A673 (cell line): Measurements from ENCODE around the gene SLC5A7. TPM values are rescaled to one million over a fixed set of nuclear protein-coding genes. Genes with fewer than 3 reads are reported as not detected.

Source experiments
- BruUV-seq: library from RNA; stranded (reverse); fragments of 400-500 nt; replicated peaks from 2 replicates; lab custom pipeline; 2021; lab: Mats Ljungman, UMichigan
- CTCF ChIA-PET: fragments of 300-600 bp; sonication (Branson Sonifier 250); formaldehyde crosslinking; loops from one replicate; lab custom pipeline; 2022; ENCODE audit warnings: antibody characterized with exemption; lab: Charles Lee
- POLR2A ChIA-PET: fragments of 300-600 bp; sonication (Branson Sonifier 250); formaldehyde crosslinking; loops from one replicate; lab custom pipeline; 2022; ENCODE audit warnings: antibody characterized with exemption; ENCODE audit not compliant: low non-redundant PET; lab: Charles Lee
- DNase-seq: peaks from one replicate; pipeline ENCODE4 v3.0.0-alpha.2; 2015; ENCODE audit warnings: low spot score
- H3K27ac ChIP-seq: fragments of 200-600 bp; sonication (generic); 2 replicates; pipeline ENCODE4 v1.5.1; 2016; ENCODE audit warnings: mixed run types, low read depth, mild to moderate bottlenecking, mixed read lengths, antibody characterized with exemption, low read length; ENCODE audit not compliant: poor library complexity, severe bottlenecking
- H3K27me3 ChIP-seq: fragments of 200-600 bp; sonication (generic); replicated peaks from 2 replicates; pipeline ENCODE4 v1.6.1; 2017; ENCODE audit warnings: mixed run types, low read depth, mild to moderate bottlenecking, mixed read lengths, antibody characterized with exemption, low read length; ENCODE audit not compliant: insufficient read depth, poor library complexity
- H3K36me3 ChIP-seq: fragments of 200-600 bp; sonication (generic); 2 replicates; pipeline ENCODE4 v1.6.1; 2016; ENCODE audit warnings: mixed run types, mild to moderate bottlenecking, mixed read lengths, antibody characterized with exemption, low read length; ENCODE audit not compliant: insufficient read depth, poor library complexity, severe bottlenecking
- H3K4me1 ChIP-seq: fragments of 200-600 bp; sonication (generic); 2 replicates; pipeline ENCODE4 v1.6.1; 2017; ENCODE audit warnings: mixed run types, mild to moderate bottlenecking, mixed read lengths, antibody characterized with exemption, low read length; ENCODE audit not compliant: insufficient read depth, poor library complexity, severe bottlenecking
- H3K4me3 ChIP-seq: fragments of 200-600 bp; sonication (generic); 2 replicates; pipeline ENCODE4 v1.5.1; 2016; ENCODE audit warnings: low read depth, mixed run types, mild to moderate bottlenecking, mixed read lengths, low read length; ENCODE audit not compliant: poor library complexity, severe bottlenecking
- H3K9me3 ChIP-seq: fragments of 200-600 bp; sonication (generic); 2 replicates; pipeline ENCODE4 v1.6.1; 2016; ENCODE audit warnings: mixed run types, low read depth, mild to moderate bottlenecking, mixed read lengths, antibody characterized with exemption, low read length; ENCODE audit not compliant: poor library complexity, severe bottlenecking
- EZH2 ChIP-seq: fragments of 200-600 bp; sonication (generic); IDR thresholded peaks from 2 replicates; pipeline ENCODE4 v1.6.1; 2017; ENCODE audit warnings: borderline replicate concordance, low read depth, mild to moderate bottlenecking, mixed read lengths, antibody characterized with exemption, low read length; ENCODE audit not compliant: poor library complexity, severe bottlenecking
- intact Hi-C: fragments of 100-400 bp; cut with micrococcal nuclease; formaldehyde crosslinking; loops from one replicate; pipeline ENCODE4 v1.10.0; 2022; ENCODE audit not compliant: unreplicated experiment
- total RNA-seq: library from RNA; stranded (reverse); gene quantifications from 2 replicates; pipeline ENCODE4 v1.2.3, GENCODE V29; 2021
- TF ChIP-seq, protein P1 (sequence below): fragments of 300-800, 200-600 bp; sonication (generic); conservative IDR thresholded peaks from 2 replicates; pipeline ENCODE4 v1.5.1; 2017; ENCODE audit warnings: low read depth, mild to moderate bottlenecking, antibody characterized with exemption, low read length, moderate library complexity, mixed read lengths

The SLC5A7 gene
- total RNA-seq, 1 experiment from 2014 or later: not detected

DNA sequence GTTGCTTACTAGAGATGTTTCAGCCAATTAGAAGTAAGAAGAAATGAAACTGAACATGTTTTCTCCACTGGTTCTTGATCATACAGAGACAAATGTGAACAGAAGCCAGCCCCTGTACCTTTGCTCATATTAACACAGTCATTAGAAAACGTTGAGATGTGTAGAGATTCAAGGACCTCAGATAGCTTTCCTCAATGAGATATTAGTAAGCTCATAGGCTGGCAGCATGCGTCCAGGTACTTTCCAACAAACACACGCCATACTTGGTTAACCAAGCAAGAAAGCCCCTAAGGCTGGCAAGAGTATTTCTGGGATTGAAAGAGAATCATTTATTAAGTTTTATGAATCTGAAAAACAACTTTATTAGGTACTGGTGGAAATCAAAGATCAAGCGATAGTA lies 37.5 kb downstream of the SLC5A7 start:
- intact Hi-C loops: no loop called here
- no peaks in the 10 kb centered on the region for H3K9me3 ChIP-seq
- H3K27ac ChIP-seq: no peak overlapping the region
- CTCF ChIA-PET: no interaction called here
- DNase-seq: no peak
- H3K4me3 ChIP-seq: no peak overlapping the region
- no peaks in the 10 kb centered on the region for H3K36me3 ChIP-seq
- no peak for TF ChIP-seq EZH2
- TF ChIP-seq, protein P1, sequence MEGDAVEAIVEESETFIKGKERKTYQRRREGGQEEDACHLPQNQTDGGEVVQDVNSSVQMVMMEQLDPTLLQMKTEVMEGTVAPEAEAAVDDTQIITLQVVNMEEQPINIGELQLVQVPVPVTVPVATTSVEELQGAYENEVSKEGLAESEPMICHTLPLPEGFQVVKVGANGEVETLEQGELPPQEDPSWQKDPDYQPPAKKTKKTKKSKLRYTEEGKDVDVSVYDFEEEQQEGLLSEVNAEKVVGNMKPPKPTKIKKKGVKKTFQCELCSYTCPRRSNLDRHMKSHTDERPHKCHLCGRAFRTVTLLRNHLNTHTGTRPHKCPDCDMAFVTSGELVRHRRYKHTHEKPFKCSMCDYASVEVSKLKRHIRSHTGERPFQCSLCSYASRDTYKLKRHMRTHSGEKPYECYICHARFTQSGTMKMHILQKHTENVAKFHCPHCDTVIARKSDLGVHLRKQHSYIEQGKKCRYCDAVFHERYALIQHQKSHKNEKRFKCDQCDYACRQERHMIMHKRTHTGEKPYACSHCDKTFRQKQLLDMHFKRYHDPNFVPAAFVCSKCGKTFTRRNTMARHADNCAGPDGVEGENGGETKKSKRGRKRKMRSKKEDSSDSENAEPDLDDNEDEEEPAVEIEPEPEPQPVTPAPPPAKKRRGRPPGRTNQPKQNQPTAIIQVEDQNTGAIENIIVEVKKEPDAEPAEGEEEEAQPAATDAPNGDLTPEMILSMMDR: no peak
- POLR2A ChIA-PET: no interaction called here
- H3K27me3 ChIP-seq: no peaks in the 10 kb centered on the region
- no peaks in the 10 kb centered on the region for H3K4me1 ChIP-seq
- no TSS peak for BruUV-seq

DNA sequence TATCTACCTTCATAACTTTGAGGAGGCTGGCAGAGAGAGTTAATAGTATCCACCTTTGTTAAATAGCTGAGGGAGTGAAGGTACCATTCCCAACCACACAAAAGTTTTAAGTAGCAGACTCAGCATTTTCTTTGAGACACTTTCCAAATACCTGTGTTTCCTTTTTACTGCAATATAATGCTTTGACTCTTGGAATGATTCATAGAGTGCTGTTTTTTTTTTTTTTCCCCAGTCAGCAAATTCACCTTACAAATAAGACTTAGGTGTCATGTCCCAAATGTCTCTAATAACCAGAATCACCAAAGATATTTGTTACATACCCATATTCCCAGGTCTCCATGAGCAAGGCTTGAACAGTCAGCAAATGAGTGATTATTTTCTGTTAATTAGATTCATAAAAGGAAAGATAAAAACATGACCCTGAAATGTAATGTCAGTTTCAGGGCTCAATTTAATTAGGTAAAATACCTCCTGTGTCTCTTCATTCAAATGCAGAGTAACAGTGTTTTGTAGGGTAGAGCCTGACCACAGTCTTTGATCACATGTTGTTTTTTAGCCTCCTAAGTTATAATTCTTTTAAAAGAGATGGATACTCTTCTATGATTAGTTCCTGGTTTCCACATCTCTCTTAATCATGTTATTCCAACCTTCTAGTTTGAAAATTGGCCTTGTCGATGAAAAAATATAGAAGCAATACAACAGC lies 39.9 kb downstream of the SLC5A7 start:
- H3K36me3 ChIP-seq: no peaks in the 10 kb centered on the region
- no peaks in the 10 kb centered on the region for H3K4me1 ChIP-seq
- no TSS peak for BruUV-seq
- no peak for DNase-seq
- intact Hi-C loops: no loop called here
- CTCF ChIA-PET: no interaction called here
- no peaks in the 10 kb centered on the region for H3K27me3 ChIP-seq
- H3K9me3 ChIP-seq: no peaks in the 10 kb centered on the region
- POLR2A ChIA-PET: no interaction called here
- H3K27ac ChIP-seq: no peak overlapping the region
- H3K4me3 ChIP-seq: no peak overlapping the region
- TF ChIP-seq, protein P1: no peak
- TF ChIP-seq EZH2: no peak

DNA sequence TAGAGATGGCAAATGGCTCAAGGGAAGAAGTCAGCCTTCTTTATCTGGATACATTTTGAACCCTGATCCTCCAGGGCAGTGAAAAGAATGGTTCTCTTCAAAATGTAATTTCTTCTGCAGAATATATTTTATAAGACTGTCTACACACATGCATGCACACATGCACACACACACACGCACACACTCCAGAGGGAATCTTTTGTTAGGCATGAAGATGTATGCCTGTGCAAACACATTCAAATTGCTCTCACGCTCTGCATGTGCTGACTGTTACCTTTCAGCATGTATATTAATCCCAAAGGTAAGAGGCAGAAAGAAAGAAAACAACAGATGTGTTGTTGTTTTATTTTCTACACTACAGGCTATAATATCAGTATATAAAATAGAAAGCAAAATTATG lies 43.2 kb downstream of the SLC5A7 start:
- intact Hi-C loops: no loop called here
- CTCF ChIA-PET: no interaction called here
- Histone ChIP-seq H3K27ac (no peak overlapping the region), H3K9me3 (no peaks in the 10 kb centered on the region), H3K27me3 (no peaks in the 10 kb centered on the region), H3K4me3 (no peak overlapping the region), H3K4me1 (no peaks in the 10 kb centered on the region), H3K36me3 (no peaks in the 10 kb centered on the region)
- no TSS peak for BruUV-seq
- no peak for TF ChIP-seq EZH2
- TF ChIP-seq, protein P1: no peak
- no peak for DNase-seq
- POLR2A ChIA-PET: no interaction called here
